Nephron (organoid): ENCODE results near the gene SUV39H1.

Experiments
- H3K27ac Mint-ChIP-seq, 3 experiments: 2 replicates each; pipeline ENCODE4 v1.8.0; 2020; ENCODE audit warnings: mixed read lengths in 3 of 3, mild to moderate bottlenecking in 2 of 3, moderate library complexity in 1 of 3
- H3K27me3 Mint-ChIP-seq: 2 replicates; pipeline ENCODE4 v1.8.0; 2021; ENCODE audit warnings: low read depth, mild to moderate bottlenecking, moderate library complexity, mixed read lengths
- H3K36me3 Mint-ChIP-seq: 2 replicates; pipeline ENCODE4 v1.8.0; 2020; ENCODE audit warnings: low read depth, mixed read lengths
- H3K4me1 Mint-ChIP-seq: 2 replicates; pipeline ENCODE4 v1.8.0; 2020; ENCODE audit warnings: mixed read lengths
- H3K4me3 Mint-ChIP-seq, 3 experiments: 2 replicates each; pipeline ENCODE4 v1.8.0; 2020; ENCODE audit warnings: mild to moderate bottlenecking in 3 of 3, mixed read lengths in 3 of 3, moderate library complexity in 2 of 3
- H3K9me3 Mint-ChIP-seq: 2 replicates; pipeline ENCODE4 v1.8.0; 2020; ENCODE audit warnings: mixed read lengths
- TF ChIP-seq, protein P1 (sequence below), 3 experiments: fragments of 200-600 bp; sonication (generic); IDR thresholded peaks; one replicate each; pipeline ENCODE4 v1.5.0; 2021; ENCODE audit warnings: antibody characterized with exemption in 3 of 3; ENCODE audit not compliant: unreplicated experiment in 3 of 3

Gene SUV39H1

DNA sequence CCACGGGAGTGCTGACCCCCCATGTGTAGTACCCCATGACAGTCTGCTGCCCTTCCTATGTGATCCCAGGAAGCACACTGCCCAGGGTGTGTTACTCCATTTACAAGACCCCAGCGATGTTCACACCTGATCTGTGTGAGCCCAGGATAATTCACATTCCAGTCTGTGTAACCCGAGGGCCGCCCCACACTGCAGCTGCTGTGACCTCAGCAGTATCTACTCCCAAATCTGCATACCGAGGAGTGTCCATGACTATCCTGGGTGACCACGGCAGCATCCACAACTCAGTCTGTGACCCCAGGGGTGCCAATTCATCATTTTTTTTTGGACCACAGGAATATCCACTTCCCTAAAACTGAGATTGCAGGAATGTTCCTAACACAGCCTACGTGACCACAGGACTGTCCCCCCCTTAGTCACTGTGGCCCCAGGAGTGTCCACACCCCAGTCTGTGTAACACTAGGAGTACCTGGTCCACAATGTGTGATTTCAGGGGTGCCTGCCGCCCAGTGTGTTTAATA is 57.2 kb downstream of the SUV39H1 start:
- TF ChIP-seq, protein P1, sequence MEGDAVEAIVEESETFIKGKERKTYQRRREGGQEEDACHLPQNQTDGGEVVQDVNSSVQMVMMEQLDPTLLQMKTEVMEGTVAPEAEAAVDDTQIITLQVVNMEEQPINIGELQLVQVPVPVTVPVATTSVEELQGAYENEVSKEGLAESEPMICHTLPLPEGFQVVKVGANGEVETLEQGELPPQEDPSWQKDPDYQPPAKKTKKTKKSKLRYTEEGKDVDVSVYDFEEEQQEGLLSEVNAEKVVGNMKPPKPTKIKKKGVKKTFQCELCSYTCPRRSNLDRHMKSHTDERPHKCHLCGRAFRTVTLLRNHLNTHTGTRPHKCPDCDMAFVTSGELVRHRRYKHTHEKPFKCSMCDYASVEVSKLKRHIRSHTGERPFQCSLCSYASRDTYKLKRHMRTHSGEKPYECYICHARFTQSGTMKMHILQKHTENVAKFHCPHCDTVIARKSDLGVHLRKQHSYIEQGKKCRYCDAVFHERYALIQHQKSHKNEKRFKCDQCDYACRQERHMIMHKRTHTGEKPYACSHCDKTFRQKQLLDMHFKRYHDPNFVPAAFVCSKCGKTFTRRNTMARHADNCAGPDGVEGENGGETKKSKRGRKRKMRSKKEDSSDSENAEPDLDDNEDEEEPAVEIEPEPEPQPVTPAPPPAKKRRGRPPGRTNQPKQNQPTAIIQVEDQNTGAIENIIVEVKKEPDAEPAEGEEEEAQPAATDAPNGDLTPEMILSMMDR (IDR thresholded peaks at IDR 0.05; ENCODE audit: unreplicated experiment in 3 of 3): no peak
- no peak overlapping the region for H3K27ac Mint-ChIP-seq
- H3K36me3 Mint-ChIP-seq: no peaks in the 10 kb centered on the region
- H3K4me3 Mint-ChIP-seq: no peak overlapping the region
- no peaks in the 10 kb centered on the region for H3K27me3 Mint-ChIP-seq
- no peaks in the 10 kb centered on the region for H3K4me1 Mint-ChIP-seq
- peaks cover 7% of the 10 kb centered on the region for H3K9me3 Mint-ChIP-seq

DNA sequence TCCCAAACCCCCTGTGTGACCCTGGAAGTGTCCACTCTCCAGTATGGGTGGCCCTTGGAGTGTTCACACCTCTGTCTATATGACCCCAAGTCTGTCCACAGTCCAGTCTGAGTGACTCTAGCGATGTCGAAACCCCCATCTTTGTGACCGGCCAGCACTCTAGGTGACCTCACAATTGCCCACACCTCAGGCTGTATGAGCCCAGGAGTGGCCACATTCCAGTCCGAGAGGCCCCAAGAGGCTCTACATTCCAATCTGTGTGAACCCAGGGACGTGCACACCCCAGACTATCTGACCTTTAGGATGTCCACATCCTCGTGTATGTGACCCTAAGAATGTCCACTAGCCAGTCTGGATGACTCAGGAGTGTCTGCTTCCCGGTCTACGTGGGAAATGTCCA is 57.7 kb downstream of the SUV39H1 start:
- no peak overlapping the region for H3K4me3 Mint-ChIP-seq
- H3K27ac Mint-ChIP-seq: no peak overlapping the region
- no peaks in the 10 kb centered on the region for H3K4me1 Mint-ChIP-seq
- TF ChIP-seq, protein P1 (IDR thresholded peaks at IDR 0.05; ENCODE audit: unreplicated experiment in 3 of 3): no peak
- H3K9me3 Mint-ChIP-seq: peaks cover 7% of the 10 kb centered on the region
- H3K27me3 Mint-ChIP-seq: no peaks in the 10 kb centered on the region
- H3K36me3 Mint-ChIP-seq: no peaks in the 10 kb centered on the region
